Measurements from ENCODE around the gene POLR1E.
"Not testable (repeated sequence)": the region's sequence is repeated elsewhere in the genome, so short reads cannot be mapped to it uniquely, and the experiment has no call there.

Gene POLR1E

DNA sequence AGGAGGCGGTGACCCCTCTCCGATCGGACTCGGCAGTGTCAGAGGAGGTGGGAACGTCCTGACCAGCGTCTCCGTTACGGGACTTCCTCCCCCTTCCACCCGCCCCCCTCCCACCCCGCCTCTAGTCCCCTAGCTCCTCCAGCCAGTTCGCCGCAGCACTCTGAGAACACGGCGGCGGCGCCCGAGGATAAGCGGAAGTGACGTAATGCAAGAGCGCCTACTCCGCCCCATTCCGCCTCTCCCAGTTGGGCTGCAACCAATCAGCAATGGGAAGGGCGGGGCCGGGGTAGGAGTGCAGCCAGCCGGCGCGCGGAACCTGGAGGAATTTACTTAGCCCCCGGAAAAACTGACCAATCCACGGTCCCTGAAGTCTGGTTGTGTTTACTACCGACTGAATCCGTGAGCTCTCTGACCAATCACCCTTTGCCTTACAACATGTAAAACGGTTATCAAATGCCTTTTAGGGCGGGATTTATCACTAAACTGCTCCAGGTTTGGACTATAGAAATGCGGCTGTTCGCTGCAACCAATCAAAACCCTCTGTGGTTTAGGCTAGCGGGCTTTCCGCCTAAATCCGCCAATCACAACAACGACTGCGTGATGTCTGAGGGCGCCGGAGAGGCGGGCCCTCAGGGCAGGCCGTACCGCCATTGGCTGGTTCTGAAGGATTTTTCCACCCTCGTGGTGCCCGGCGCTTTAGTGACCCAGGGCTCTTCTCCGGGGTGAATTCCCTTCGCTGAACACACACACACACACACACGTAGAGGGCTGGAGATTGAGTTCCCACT, 20.3 kb upstream of the POLR1E start, which contains the start of gene ZBTB5:
TSS of gene ZBTB5 (minus strand) at position 202 of the 788 bp plus-strand sequence. CDS start 22,899 bp downstream, outside the sequence.
- DNase-seq = peak; percentile 99

DNA sequence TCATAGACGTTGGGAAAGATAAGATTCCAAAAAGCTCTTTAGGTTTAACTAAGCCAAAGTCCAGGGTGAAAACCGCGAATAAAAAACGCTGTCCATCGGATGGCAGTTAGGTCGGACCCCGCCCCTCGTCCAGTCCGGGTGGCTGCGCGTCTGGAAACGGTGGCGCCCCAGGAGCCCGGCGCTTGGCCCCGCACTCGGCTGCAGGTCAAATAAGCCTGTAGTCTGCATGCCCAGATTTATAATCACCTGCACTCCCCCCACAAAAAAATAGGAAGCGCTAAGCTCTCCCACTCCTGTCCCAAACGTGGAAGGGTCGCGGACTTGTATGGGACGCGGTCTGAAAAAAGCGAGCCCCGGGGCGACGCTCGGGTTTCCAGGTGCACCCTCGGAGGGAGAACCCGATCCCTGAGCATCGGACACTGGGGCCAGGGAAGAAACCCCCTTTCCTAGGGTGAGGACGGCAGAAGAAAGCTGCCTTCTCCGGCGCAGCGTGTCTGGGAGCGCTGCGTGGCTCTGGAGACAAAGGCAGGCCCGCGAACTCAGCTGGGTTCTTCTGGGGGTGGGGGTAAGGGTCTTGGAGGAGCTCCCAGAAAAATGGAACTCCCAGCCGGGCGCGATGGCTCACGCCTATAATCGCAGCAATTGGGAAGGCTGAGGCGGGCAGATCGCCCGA, 19.6 kb upstream of the POLR1E start:
- peak; percentile 23 for DNase-seq

DNA sequence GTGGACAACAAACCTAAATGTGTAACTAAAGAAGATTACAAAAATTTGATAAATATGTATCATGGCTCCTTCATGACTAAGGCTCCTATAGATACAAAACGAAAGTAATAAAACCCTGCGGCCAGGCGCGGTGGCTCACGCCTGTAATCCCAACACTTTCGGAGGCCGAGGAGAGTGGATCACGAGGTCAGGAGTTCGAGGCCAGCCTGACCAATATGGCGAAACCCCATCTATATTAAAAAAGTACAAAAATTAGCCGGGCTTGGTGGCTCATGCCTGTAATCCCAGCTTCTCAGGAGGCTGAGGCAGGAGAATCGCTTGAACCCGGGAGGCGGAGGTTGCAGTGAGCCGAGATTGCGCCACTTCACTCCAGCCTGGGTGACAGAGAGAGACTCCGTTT, 18.2 kb upstream of the POLR1E start:
- not testable (repeated sequence) for DNase-seq

- no peak for DNase-seq
Measured at GRCh38 chr9:37468620-37469019, 17.1 kb upstream of the POLR1E start.

DNA sequence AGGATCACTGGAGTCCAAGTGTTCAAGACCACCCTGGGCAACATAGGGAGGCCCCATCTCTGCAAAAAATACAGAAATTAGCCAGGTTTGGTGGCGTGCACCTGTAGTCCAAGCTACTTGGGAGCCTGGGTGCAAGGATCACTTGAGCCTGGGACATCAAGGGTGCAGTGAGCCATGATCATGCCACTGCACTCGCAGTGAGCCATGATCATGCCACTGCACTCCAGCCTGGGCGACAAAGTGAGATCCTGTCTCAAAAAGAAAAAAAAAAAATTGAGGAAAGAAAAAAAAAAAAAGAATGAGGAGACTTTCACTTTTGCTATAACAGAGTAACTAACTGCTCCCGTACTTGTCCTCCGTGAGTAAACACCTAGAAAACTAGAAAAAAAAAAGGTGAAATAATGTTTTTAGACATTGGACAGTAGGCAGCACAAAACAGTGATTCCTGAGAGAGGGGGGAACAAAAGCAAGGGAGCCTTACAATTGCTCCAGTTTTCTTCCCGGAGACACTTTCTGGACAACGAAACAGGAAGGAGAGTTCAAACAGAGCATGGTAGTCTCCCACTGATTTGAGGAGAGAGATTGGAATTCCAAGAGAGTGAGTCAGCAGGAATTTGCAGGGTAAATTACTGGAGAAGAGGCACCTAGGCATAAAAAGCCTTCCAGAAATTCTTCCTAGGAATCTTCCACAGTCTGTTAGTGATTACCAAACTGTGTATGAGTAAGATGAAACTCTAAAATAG, 13.6 kb upstream of the POLR1E start:
- DNase-seq = no peak

DNA sequence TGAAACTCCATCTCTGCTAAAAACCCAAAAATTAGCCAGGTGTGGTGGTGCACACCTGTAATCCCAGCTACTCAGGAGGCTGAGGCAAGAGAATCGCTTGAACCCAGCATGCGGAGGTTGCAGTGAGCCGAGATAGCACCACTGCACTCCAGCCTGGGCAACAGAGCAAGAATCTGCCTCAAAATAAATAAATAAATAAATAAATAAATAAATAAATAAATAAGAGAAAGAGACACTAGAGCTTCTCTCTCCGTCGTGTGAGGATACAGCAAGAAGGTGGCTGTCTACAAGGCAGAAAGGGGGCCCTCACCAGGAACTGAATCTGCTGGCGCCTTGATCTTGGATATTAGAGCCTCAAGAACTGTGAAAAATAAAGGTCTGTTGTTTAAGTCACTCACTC, 11.8 kb upstream of the POLR1E start:
- DNase-seq = not testable (repeated sequence)

GRCh38 chr9:37474438-37474837, 11.3 kb upstream of the POLR1E start:
- DNase-seq = no peak

DNA sequence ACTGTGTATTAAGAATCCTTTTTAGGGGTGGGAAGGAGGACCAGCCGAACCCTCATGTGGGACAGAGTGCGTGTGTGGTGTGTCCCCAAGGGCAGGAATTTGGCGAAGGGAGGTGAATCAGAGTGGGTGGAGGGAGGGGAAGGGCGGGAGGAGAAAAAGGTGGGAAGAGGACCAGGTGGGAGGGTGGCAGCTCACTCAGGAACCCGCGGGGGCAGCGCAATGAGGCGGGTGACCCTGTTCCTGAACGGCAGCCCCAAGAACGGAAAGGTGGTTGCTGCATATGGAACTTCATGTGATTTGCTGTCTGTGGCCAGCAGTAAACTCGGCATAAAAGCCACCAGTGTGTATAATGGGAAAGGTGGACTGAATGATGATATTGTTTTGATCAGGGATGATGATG, 8.8 kb upstream of the POLR1E start:
- DNase-seq = no peak

DNA sequence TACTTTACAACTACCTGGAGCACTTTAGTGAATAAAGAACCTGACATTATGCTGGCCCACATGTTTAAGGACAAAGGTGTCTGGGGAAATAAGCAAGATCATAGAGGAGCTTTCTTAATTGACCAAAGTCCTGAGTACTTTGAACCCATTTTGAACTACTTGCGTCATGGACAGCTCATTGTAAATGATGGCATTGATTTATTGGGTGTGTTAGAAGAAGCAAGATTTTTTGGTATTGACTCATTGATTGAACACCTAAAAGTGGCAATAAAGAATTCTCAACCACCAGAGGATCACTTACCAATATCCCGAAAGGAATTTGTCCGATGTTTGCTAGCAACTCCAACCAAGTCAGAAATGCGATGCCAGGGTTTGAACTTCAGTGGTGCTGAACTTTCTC, 8.3 kb upstream of the POLR1E start:
- DNase-seq = not testable (repeated sequence)

- DNase-seq = not testable (repeated sequence)
Measured at GRCh38 chr9:37477987-37478619, 7.6 kb upstream of the POLR1E start.

DNA sequence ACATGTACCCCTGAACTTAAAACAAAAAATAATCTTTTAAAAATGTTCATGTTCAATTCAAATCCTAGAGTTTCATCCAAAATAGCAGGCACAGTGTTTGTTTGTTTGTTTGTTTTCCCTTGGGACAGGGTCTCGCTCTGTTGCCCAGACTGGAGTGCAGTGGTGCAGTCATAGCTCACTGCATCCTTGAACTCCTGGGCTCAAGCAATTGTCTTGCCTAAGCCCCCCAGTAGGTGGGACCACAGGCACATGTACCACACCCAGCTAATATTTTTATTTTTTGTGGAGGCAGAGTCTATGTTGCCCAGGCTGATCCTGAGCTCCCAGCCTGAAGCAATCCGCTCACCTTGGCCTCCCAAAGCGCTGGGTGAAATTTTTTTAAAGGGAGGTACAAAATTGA, 5.0 kb upstream of the POLR1E start:
- DNase-seq = no peak

- no peak for DNase-seq
Measured at GRCh38 chr9:37486256-37486615, 488 bp downstream of the POLR1E start.

DNA sequence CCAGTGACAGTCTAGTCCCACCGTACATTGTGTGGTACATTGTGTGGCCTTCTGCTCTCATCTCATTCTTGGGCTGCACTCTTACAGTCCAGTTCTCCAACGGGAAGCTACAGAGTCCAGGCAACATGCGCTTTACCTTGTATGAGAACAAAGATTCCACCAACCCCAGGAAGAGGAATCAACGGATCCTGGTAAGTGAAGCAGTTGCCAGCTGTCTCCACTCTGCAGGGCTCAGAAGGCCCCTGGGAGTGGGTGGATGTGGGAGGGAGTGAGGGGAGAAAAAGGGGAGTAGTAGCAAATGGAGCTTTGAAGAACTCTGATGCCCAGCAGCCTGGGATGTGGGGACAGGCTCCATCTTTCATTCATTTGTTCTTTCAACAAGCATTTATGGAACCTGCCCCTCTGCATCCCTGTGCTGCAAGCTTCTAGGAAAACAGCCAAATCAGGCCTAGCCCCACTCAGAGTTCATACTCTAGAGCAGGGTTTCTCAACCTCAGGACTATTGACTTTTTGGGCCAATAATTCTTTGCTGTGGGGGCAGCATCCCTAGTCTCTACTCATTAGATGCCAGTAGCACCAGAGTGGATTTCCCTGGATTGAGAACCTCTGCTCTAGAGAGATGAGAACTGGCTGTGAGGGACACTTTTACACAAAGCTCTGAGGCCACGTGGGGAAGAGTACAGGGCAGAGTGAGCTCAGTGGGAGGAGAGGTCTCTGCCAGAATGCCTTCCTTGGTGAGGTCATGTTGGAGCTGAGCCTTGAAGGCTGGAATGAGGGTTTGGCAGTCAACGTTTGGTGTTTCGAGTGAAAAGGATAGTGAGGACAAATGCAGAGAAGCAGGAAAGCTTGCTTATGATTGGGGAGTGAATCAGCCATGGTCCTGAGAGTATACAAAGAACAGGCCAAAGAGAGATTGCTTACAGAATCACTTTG, 1.1 kb downstream of the POLR1E start:
- DNase-seq = no peak

DNA sequence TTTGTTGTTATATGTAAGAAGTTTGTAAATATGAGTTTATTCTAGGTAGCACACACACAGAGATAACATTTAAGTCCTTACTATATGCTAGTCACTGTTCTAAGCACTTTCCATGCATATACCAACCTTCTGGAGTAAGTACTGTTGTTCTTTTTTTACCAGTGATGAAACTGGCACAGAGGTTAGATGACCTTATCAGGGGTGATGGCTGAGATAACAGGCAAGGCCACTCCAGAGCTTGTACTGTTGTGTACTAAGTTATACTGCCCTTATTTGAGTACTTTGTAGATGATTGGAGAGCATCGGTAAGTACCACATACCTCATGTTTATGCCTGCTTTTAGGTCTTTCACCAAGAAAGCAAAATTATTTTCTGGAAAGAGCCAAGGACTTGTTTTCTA, 6.2 kb downstream of the POLR1E start:
- no peak for DNase-seq

DNA sequence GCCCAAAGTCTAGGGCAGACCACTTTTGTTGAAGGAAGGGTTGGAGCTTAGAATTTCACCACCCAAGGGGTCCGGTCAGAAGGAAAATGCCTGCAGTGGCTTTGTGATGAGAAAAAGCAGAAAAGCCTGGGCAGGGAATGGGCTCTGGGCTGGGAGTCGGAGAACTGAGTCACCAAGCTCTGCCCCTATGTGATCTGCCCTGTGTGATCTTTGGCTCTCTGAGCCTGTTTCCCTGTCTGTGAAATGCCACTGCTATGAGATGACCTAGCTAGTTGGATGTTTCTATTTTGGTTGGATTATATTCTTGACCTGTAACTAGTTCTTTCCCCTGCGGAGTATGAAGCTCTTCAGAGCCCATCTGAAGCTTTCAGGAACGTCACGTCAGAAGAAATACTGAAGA, 9.8 kb downstream of the POLR1E start:
- no peak for DNase-seq

DNA sequence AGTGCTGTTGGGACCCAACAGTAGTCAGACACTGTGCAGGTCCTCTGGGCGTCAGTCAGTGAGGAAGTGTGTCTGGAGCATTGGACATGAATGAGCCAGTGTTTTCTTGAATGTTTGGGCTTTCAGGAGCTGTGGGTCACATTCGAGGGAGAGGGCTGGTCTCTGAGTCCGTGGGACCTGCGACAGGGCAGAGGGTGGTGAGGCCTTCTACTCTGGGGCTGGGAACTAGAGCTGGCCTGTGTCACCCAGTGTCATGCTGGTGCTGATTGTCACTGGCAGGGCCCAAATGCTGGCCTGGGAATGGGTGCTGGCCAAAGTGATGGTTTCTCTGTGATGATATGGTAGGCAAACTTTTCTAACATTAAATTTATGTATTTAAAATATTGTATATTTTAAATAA, 10.3 kb downstream of the POLR1E start:
- no peak for DNase-seq

GRCh38 chr9:37497320-37497719, 11.6 kb downstream of the POLR1E start:
- no peak for DNase-seq

- no peak for DNase-seq
Measured at GRCh38 chr9:37498457-37498856, 12.7 kb downstream of the POLR1E start.

- no peak for DNase-seq
Measured at GRCh38 chr9:37499297-37499696, 13.5 kb downstream of the POLR1E start.

GRCh38 chr9:37501957-37502596, 16.3 kb downstream of the POLR1E start:
- DNase-seq = no peak

GRCh38 chr9:37503736-37504135, 18.0 kb downstream of the POLR1E start:
- peak; percentile 44 for DNase-seq

DNA sequence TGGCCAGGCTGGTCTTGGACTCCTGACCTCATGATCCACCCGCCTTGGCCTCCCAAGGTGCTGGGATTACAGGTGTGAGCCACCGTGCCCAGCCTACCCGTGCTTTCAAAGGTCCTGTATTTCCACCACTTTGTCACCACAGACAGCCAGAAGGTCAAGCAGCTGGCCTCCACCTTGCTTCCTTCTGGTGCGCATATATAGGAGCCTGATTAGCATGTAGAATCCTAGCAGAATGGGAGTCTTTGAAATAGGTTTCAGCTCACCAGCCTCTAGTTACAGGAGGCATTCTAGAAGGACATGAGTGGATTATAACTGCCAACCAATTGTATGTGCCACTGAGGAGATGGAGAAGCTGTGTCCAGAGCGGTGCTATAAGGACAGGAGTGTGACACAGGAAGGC, 18.9 kb downstream of the POLR1E start:
- no peak for DNase-seq

All from activated CD4-positive, alpha-beta T cell treated with anti-CD3 and anti-CD28 coated beads, Interleukin-2, Interleukin-6, amounts not matched to agents 100 ng/mL and 50 ng/mL, durations not matched to agents 16 hours and 8 hours (primary cell).